ENCODE results near the gene SLC24A5.

SLC24A5 gene

DNA sequence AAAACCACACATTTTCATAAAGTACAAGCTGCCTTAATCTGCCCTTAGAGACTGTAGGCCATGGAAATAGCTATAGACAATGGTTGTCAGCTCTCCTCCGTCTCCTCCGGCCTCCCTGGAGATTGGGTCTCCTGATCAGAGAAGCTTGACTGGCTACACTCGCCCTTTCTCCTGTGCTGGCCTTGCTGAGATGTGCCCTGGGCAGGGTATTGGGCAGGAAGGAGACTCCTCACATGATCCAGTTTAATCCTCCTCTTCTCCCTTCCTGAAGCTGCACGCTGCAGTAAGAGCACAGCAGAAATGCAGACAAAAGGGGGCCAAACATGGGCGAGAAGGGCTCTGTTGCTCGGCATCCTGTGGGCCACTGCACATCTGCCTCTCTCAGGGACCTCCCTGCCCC lies at the start of gene SLC24A5:
TSS of gene SLC24A5 (plus strand) at position 246 of the 400 bp plus-strand sequence. CDS start at position 301, 55 bp downstream.
- no peak for DNase-seq (ENCODE audit: low read depth in 2 of 2)

- no peak for DNase-seq (ENCODE audit: low read depth in 2 of 2)
Measured at GRCh38 chr15:48072941-48073340, 47.8 kb upstream of the SLC24A5 start.

DNA sequence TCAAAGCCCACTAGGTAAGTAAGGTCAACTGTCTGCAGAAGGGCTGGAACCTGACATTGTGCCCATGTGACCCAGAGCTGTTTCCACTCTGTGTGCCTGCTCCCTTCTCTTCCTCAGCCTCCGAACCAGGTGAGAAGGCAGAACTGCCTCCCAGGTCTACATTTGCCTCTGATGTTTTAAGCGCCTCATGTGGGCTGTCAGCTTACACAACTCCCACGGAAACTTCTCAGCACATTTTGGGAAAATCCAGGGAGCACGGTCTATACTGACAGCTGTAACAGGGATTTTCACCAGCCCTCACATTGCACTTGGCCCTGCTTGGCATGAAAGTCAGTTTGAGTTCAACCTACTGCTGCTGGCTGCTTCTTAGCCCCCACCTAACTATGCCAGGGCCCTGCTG lies 46.9 kb upstream of the SLC24A5 start:
- DNase-seq (ENCODE audit: low read depth in 2 of 2), result no peak

- no peak for DNase-seq (ENCODE audit: low read depth in 2 of 2)
Measured at GRCh38 chr15:48076454-48076853, 44.3 kb upstream of the SLC24A5 start.

- no peak for DNase-seq (ENCODE audit: low read depth in 2 of 2)
Measured at GRCh38 chr15:48077616-48078184, 43.1 kb upstream of the SLC24A5 start.

- DNase-seq (ENCODE audit: low read depth in 2 of 2), result no peak
Measured at GRCh38 chr15:48084759-48085590, 35.8 kb upstream of the SLC24A5 start.

DNA sequence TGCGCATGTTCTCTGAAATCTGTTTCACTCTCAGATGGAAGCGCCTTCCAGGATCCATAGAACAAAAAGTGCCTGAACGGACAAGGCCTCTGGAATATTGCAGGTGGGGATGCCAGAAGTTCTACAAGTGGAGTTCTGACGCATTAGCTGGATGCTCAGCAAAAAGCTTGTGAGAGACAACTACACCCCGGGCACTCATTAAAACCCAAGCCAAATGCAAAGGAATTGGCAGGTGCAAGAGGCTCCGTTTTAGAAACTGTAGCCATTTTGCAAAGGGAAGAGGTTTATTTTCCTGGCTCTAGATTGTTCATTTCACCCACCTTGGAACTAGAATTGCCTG lies 35.2 kb upstream of the SLC24A5 start:
- DNase-seq (ENCODE audit: low read depth in 2 of 2), result no peak

GRCh38 chr15:48086133-48086532 lies 34.7 kb upstream of the SLC24A5 start:
- DNase-seq (ENCODE audit: low read depth in 2 of 2), result no peak

GRCh38 chr15:48086576-48086975 lies 34.2 kb upstream of the SLC24A5 start:
- DNase-seq (ENCODE audit: low read depth in 2 of 2), result no peak

DNA sequence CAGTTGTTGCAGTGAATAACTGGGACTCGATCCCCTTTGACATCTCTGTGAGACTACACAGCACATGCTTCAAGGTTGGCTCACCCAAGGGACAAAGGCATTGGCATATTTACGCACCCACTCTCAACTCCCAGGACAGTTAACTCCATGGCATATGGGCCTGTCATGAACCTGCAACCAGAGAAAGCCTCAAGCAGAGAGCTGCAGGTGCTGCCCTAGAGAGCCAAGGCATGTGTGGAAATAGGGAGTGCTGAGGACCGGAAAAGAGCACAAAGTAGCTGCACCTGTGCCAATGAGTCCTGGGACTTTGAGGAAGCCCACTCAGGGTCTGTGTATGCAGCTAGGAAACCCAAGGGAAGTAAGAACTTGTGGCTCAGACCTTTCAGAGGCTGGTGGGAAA lies 32.9 kb upstream of the SLC24A5 start:
- DNase-seq (ENCODE audit: low read depth in 2 of 2), result no peak

- DNase-seq (ENCODE audit: low read depth in 2 of 2), result no peak
Measured at GRCh38 chr15:48089702-48090101, 31.1 kb upstream of the SLC24A5 start.

DNA sequence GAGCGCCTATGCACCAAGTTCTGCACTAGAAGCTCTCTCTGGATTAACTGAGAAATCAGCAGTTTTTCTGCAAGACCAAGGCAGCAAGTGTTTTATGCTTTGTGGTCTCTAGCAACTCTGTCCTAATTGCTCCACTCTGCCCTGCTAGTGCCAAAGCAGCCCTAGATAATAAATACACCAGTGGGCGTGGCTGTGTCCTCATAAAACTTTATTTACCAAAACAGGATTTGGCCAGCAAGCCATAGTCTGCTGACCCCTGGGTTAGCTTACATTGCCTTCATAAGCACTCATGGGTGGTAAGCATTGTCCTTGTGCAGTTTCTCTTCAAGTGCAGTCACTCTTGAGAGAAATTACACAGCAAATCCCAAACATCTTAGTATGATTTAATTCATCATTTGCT lies 30.7 kb upstream of the SLC24A5 start:
- DNase-seq (ENCODE audit: low read depth in 2 of 2), result no peak

GRCh38 chr15:48090666-48091065 lies 30.1 kb upstream of the SLC24A5 start:
- DNase-seq (ENCODE audit: low read depth in 2 of 2), result no peak

- DNase-seq (ENCODE audit: low read depth in 2 of 2), result no peak
Measured at GRCh38 chr15:48091522-48091921, 29.3 kb upstream of the SLC24A5 start.

GRCh38 chr15:48096355-48096786 lies 24.4 kb upstream of the SLC24A5 start:
- DNase-seq (ENCODE audit: low read depth in 2 of 2), result no peak

DNA sequence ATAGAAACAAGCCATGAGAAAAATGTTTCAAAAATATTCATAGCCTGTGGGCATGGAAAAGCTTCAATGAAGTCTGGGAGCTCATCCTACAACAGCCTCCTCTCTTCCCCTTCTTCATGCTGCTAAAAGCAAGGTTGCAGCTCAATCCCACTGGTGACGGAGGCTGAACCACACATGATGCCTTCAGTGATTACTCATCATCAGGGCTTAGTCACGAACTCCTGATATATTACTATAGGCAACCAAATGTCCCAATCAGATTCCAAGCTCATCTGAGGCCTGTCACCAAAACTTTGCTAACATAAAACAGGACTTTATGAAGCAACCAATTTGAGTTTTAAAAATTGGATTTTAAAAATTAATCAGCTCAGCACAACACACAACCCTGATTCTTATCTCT lies 24.0 kb upstream of the SLC24A5 start:
- DNase-seq (ENCODE audit: low read depth in 2 of 2), result no peak

DNA sequence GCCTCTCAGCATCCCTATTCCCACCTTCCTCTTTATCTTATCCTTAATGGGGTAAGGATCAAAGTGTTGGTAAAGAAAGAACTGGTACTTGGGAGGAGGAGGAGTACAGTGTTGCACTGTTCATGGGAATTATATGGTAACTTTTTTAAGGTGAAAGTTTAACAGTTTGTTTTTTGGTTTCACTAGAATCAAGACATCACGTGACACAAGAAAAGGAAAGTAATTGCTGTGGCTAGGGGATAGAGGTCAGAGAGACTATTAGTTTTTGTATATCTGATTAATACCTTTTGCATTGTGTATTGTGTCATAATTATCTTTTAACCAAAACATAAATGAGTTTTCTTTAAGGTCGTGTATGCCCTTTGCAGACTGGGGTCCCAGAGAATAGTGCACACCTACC lies 23.5 kb upstream of the SLC24A5 start:
- DNase-seq (ENCODE audit: low read depth in 2 of 2), result no peak

GRCh38 chr15:48101376-48101961 lies 19.3 kb upstream of the SLC24A5 start:
- no peak for DNase-seq (ENCODE audit: low read depth in 2 of 2)

GRCh38 chr15:48102167-48102566 lies 18.6 kb upstream of the SLC24A5 start:
- DNase-seq (ENCODE audit: low read depth in 2 of 2), result no peak

- no peak for DNase-seq (ENCODE audit: low read depth in 2 of 2)
Measured at GRCh38 chr15:48103647-48104046, 17.1 kb upstream of the SLC24A5 start.

DNA sequence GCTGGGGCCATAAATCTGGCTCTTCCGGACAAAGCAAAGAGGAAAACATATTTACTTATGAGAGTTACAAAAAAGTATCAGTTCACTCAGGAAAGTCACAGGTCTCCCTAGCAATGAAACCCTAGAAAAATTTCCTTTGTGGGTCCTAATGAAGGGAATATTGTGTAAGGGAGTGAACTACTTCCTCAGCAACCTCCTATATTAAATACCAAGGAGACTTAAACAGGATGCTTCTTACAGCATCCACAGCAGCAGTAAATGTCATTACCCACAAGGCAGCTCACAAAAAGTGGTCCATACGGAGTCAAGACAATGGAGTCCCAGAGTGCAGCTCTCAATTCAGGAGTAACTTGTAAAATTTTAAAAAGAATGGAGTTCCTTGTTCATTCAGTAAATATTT lies 14.9 kb upstream of the SLC24A5 start:
- no peak for DNase-seq (ENCODE audit: low read depth in 2 of 2)

GRCh38 chr15:48109212-48109611 lies 11.6 kb upstream of the SLC24A5 start:
- DNase-seq (ENCODE audit: low read depth in 2 of 2), result no peak

GRCh38 chr15:48109856-48110531 lies 10.8 kb upstream of the SLC24A5 start:
- no peak for DNase-seq (ENCODE audit: low read depth in 2 of 2)
